Suprapubic skin (tissue), 4 donors: ENCODE results near the gene GMCL2. TPM values are rescaled to one million over a fixed set of nuclear protein-coding genes. Genes with fewer than 3 reads are reported as not detected.
A peak's percentile ranks its signal among the peaks of the same experiment; 100 is the strongest.

Experiments used
- DNase-seq, 2 donors: peaks; one replicate each; pipeline ENCODE4 v3.0.0-alpha.2; 2019; ENCODE audit warnings: low spot score in 2 of 2
- H3K27ac ChIP-seq: fragments of 200-600 bp; sonication (generic); one replicate; pipeline ENCODE4 v1.5.1; 2019
- H3K27me3 ChIP-seq: fragments of 200-600 bp; sonication (generic); one replicate; pipeline ENCODE4 v1.5.1; 2019
- H3K36me3 ChIP-seq: fragments of 200-600 bp; sonication (generic); one replicate; pipeline ENCODE4 v1.5.1; 2019
- H3K4me1 ChIP-seq: fragments of 200-600 bp; sonication (generic); one replicate; pipeline ENCODE4 v1.5.1; 2019
- H3K4me3 ChIP-seq: fragments of 200-600 bp; sonication (generic); one replicate; pipeline ENCODE4 v1.5.1; 2019; ENCODE audit warnings: mild to moderate bottlenecking
- H3K9me3 ChIP-seq: fragments of 200-600 bp; sonication (generic); one replicate; pipeline ENCODE4 v1.5.1; 2019
- EP300 ChIP-seq: sonication (generic); formaldehyde crosslinking; IDR thresholded peaks from one replicate; pipeline ENCODE4 v1.6.1; 2017; ENCODE audit warnings: antibody characterized with exemption
- POLR2A ChIP-seq, 2 donors: fragments of 450-650 bp; IDR thresholded peaks; one replicate each; pipeline ENCODE4 v1.6.1; 2017; ENCODE audit warnings: antibody characterized with exemption in 2 of 2, mild to moderate bottlenecking in 2 of 2, moderate library complexity in 2 of 2
- POLR2AphosphoS5 ChIP-seq, 3 donors: sonication (generic); formaldehyde crosslinking; IDR thresholded peaks; one replicate each; pipeline ENCODE4 v1.6.1; 2017; ENCODE audit warnings: antibody characterized with exemption in 3 of 3
- WGBS: methylation state at CpG from one replicate; pipeline ENCODE4 v1.1.5; 2018; 5-methylcytosine and 5-hydroxymethylcytosine counted together
- total RNA-seq, 4 donors: library from RNA; depleted of rRNA; stranded (reverse); fragments of >200 nt; gene quantifications; one replicate each; pipeline ENCODE4 v1.1.0, GENCODE V29; 2016
- TF ChIP-seq, protein P1 (sequence below), 2 donors: fragments of 200-600 bp in 1 of 2; fragments of 450-650 bp in 1 of 2; sonication (generic) in 1 of 2; IDR thresholded peaks; one replicate each; pipeline ENCODE4 v1.5.1; 2016 to 2019; ENCODE audit warnings: antibody characterized with exemption in 2 of 2, mild to moderate bottlenecking in 1 of 2, moderate library complexity in 1 of 2

The GMCL2 gene
- total RNA-seq, 4 donors from 2014 or later: 0.49 TPM; not detected in 3

DNA sequence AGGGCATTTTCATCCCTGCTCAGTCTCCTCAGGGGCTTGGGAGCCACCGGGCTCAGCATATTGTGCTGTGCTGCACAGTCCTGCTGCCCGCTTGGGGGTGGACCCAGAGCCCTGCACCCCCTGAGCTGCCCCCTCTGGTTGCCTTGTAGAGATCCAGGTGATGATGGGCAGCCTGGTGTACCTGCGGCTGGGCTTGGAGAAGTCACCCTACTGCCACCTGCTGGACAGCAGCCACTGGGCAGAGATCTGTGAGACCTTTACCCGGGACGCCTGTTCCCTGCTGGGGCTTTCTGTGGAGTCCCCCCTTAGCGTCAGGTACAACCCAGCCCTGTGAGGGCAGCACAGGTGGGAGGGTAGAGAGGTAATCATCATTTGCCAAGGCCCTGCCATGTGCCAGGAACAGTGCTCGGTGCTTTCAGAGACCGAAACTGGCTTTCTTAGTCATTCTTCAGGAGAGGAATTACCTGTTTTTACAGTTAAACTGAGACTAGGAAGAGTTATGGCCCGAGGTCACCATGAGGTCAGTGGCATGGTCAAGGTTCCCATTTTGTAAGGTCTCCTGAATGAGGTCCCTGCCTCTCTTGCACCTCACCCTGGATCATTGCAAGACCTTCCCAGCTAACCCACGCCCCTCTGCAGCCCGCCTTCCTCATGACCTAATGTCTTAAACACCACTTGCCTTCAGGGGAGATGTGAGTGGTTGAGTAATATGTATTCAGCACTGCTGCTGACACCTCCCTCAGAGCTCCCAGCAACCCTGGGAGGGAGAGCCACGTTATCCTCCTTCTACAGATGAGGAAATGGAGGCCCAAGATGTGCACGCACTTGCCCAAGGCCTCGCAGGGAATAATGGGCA is 41.0 kb downstream of the GMCL2 start:
- Histone ChIP-seq H3K27me3 (no peaks in the 10 kb centered on the region), H3K36me3 (peaks cover 87% of the 10 kb centered on the region), H3K4me3 (no peak overlapping the region), H3K9me3 (no peaks in the 10 kb centered on the region), H3K4me1 (peaks cover 4% of the 10 kb centered on the region), H3K27ac (peak overlapping the region; percentile 20)
- TF ChIP-seq EP300 (no peak), POLR2AphosphoS5 (IDR thresholded peaks at IDR 0.05) (no peak), POLR2A (IDR thresholded peaks at IDR 0.05) (no peak)
- TF ChIP-seq, protein P1, sequence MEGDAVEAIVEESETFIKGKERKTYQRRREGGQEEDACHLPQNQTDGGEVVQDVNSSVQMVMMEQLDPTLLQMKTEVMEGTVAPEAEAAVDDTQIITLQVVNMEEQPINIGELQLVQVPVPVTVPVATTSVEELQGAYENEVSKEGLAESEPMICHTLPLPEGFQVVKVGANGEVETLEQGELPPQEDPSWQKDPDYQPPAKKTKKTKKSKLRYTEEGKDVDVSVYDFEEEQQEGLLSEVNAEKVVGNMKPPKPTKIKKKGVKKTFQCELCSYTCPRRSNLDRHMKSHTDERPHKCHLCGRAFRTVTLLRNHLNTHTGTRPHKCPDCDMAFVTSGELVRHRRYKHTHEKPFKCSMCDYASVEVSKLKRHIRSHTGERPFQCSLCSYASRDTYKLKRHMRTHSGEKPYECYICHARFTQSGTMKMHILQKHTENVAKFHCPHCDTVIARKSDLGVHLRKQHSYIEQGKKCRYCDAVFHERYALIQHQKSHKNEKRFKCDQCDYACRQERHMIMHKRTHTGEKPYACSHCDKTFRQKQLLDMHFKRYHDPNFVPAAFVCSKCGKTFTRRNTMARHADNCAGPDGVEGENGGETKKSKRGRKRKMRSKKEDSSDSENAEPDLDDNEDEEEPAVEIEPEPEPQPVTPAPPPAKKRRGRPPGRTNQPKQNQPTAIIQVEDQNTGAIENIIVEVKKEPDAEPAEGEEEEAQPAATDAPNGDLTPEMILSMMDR (IDR thresholded peaks at IDR 0.05): peak; percentile 23 to 63
- WGBS: 37% methylated on average over 8 of the region's 14 CpGs
- DNase-seq: no peak

- no peak overlapping the region for H3K27ac ChIP-seq
- H3K36me3 ChIP-seq: peaks cover 71% of the 10 kb centered on the region
- no peak for DNase-seq
- H3K4me1 ChIP-seq: peaks cover 4% of the 10 kb centered on the region
- no peak overlapping the region for H3K4me3 ChIP-seq
- H3K27me3 ChIP-seq: no peaks in the 10 kb centered on the region
- no peaks in the 10 kb centered on the region for H3K9me3 ChIP-seq
- no peak for TF ChIP-seq POLR2A (IDR thresholded peaks at IDR 0.05)
- TF ChIP-seq, protein P1 (IDR thresholded peaks at IDR 0.05): no peak
- TF ChIP-seq EP300: no peak
- TF ChIP-seq POLR2AphosphoS5 (IDR thresholded peaks at IDR 0.05): no peak
- WGBS: 31% methylated on average over 3 of the region's 10 CpGs
Observed at GRCh38 chr5:178143901-178144300, 43.3 kb downstream of the GMCL2 start.

- peaks cover 4% of the 10 kb centered on the region for H3K4me1 ChIP-seq
- H3K36me3 ChIP-seq: peaks cover 65% of the 10 kb centered on the region
- no peak for TF ChIP-seq POLR2AphosphoS5 (IDR thresholded peaks at IDR 0.05)
- no peak for TF ChIP-seq POLR2A (IDR thresholded peaks at IDR 0.05)
- TF ChIP-seq, protein P1 (IDR thresholded peaks at IDR 0.05): no peak
- TF ChIP-seq EP300: no peak
- 77% methylated on average over 5 of the region's 6 CpGs for WGBS
- no peak overlapping the region for H3K27ac ChIP-seq
- no peak overlapping the region for H3K4me3 ChIP-seq
- DNase-seq: no peak
- no peaks in the 10 kb centered on the region for H3K27me3 ChIP-seq
- H3K9me3 ChIP-seq: no peaks in the 10 kb centered on the region
Observed at GRCh38 chr5:178143246-178143645, 43.9 kb downstream of the GMCL2 start.

DNA sequence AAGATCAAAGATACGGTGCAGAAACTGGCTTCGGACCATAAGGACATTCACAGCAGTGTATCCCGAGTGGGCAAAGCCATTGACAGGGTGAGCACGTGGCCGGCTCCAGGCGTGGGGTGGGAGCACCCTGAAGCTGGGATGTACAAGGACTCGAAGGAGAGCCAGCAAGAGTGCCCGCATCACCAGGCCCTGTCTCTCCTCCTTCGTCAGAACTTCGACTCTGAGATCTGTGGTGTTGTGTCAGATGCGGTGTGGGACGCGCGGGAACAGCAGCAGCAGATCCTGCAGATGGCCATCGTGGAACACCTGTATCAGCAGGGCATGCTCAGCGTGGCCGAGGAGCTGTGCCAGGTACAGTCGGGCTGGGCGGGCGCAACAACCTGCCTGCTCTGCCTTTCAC is 44.5 kb downstream of the GMCL2 start:
- H3K36me3 ChIP-seq: peaks cover 64% of the 10 kb centered on the region
- no peak for TF ChIP-seq POLR2A (IDR thresholded peaks at IDR 0.05)
- H3K27me3 ChIP-seq: no peaks in the 10 kb centered on the region
- no peak overlapping the region for H3K4me3 ChIP-seq
- no peak for DNase-seq
- no peak overlapping the region for H3K27ac ChIP-seq
- H3K4me1 ChIP-seq: peaks cover 4% of the 10 kb centered on the region
- WGBS: 86% methylated on average over 11 of the region's 20 CpGs
- no peaks in the 10 kb centered on the region for H3K9me3 ChIP-seq

DNA sequence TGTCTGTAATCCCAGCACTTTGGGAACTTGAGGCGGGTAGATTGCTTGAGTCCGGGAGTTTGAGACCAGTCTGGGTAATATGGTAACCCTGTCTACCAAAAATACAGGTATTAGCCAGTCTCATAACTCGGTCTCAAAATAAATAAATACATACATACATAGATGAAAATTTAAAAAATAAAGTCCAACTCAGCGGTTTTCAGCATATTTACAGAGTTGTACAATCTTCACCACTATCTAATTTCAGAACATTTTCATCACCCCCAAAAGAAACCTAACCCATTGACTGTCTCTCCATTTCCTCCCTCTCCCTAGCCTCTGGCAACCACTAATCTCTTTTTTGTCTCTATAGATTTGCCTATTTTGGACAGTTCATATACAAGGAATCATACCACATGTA is 45.6 kb downstream of the GMCL2 start:
- Histone ChIP-seq H3K27ac (no peak overlapping the region), H3K9me3 (no peaks in the 10 kb centered on the region), H3K4me1 (peaks cover 4% of the 10 kb centered on the region), H3K36me3 (peaks cover 54% of the 10 kb centered on the region), H3K4me3 (no peak overlapping the region), H3K27me3 (no peaks in the 10 kb centered on the region)
- WGBS: 95% methylated on average over 4 of the region's 4 CpGs
- no peak for DNase-seq
- TF ChIP-seq POLR2A (IDR thresholded peaks at IDR 0.05): no peak
- TF ChIP-seq, protein P1 (IDR thresholded peaks at IDR 0.05): no peak
- TF ChIP-seq POLR2AphosphoS5 (IDR thresholded peaks at IDR 0.05): no peak
- no peak for TF ChIP-seq EP300
